ENCODE data around the gene GPR68.

- TF ChIP-seq CTCF (IDR thresholded peaks at IDR 0.05) (no peak), POLR2A (IDR thresholded peaks at IDR 0.05) (no peak)
Observed at GRCh38 chr14:91271639-91272038, 27.1 kb upstream of the GPR68 start.
